HepG2 (cell line): Measurements from ENCODE around the gene FBLIM1. TPM values are rescaled to one million over a fixed set of nuclear protein-coding genes. Genes with fewer than 3 reads are reported as not detected.

Source experiments
- ATRX ChIP-seq: sonication (generic); formaldehyde crosslinking; IDR thresholded peaks from 2 replicates; pipeline ENCODE4 v1.4.0; 2020; ENCODE audit warnings: missing genetic modification reagents, borderline replicate concordance
- CEBPG ChIP-seq: IDR thresholded peaks from 2 replicates; pipeline ENCODE4 v1.6.1; 2016
- E2F2 ChIP-seq: sonication (generic); formaldehyde crosslinking; IDR thresholded peaks from 2 replicates; pipeline ENCODE4 v1.4.0; 2020; ENCODE audit warnings: missing genetic modification reagents, borderline replicate concordance
- LRRFIP1 ChIP-seq: sonication (generic); formaldehyde crosslinking; conservative IDR thresholded peaks from 2 replicates; pipeline ENCODE4 v1.4.0; 2020; ENCODE audit warnings: missing genetic modification reagents
- PHF5A ChIP-seq: IDR thresholded peaks from one replicate; pipeline ENCODE4 v1.6.1; 2018; ENCODE audit warnings: low read depth, missing genetic modification reagents; ENCODE audit not compliant: unreplicated experiment
- PRPF4 ChIP-seq: fragments of 200-400 bp; formaldehyde crosslinking; IDR thresholded peaks from 2 replicates; pipeline ENCODE4 v1.6.1; 2016; ENCODE audit warnings: low read length, low read depth; ENCODE audit not compliant: poor library complexity, severe bottlenecking
- RXRB ChIP-seq: IDR thresholded peaks from 2 replicates; pipeline ENCODE4 v1.6.1; 2016; ENCODE audit warnings: borderline replicate concordance, missing genetic modification reagents, missing compliant biosample characterization
- SMAD3 ChIP-seq: sonication (generic); formaldehyde crosslinking; IDR thresholded peaks from 2 replicates; pipeline ENCODE4 v1.4.0; 2020; ENCODE audit warnings: missing genetic modification reagents
- ZBTB33 ChIP-seq: sonication (generic); formaldehyde crosslinking; IDR thresholded peaks from 2 replicates; pipeline ENCODE4 v1.4.0; 2020; ENCODE audit warnings: missing genetic modification reagents
- ZNF772 ChIP-seq: sonication (generic); formaldehyde crosslinking; IDR thresholded peaks from 2 replicates; pipeline ENCODE4 v1.5.0; 2020; ENCODE audit warnings: mild to moderate bottlenecking, missing genetic modification reagents
- polyA plus RNA-seq, 8 experiments: library from polyadenylated mRNA; depleted of rRNA in 3 of 8; stranded (reverse) in 7 of 8; unstranded in 1 of 8; fragments of >200 nt; fragmentation: Illumina TruSeq in 4 of 8; extraction: Trizol in 4 of 8; gene quantifications; 2 replicates each; pipeline versions ENCODE4 v1.2.1 to v1.2.3, GENCODE V29; 2011 to 2016; ENCODE audit warnings: low read depth in 4 of 8, missing spikeins in 1 of 8, mixed read lengths in 1 of 8; ENCODE audit not compliant: insufficient read depth in 1 of 8
- total RNA-seq, 5 experiments: library from RNA; depleted of rRNA; stranded (reverse); fragments of >200 nt; fragmentation: Illumina TruSeq; extraction: Trizol; gene quantifications; 2 replicates each; pipeline ENCODE4 v1.2.3, GENCODE V29; 2016; ENCODE audit warnings: low read depth in 1 of 5

The FBLIM1 gene
- total and polyA plus RNA-seq, 2 of the 13 experiments (the other 11 are each of a cell fraction or from before 2014, with no cell fraction given): 10.6 to 23.0 TPM

DNA sequence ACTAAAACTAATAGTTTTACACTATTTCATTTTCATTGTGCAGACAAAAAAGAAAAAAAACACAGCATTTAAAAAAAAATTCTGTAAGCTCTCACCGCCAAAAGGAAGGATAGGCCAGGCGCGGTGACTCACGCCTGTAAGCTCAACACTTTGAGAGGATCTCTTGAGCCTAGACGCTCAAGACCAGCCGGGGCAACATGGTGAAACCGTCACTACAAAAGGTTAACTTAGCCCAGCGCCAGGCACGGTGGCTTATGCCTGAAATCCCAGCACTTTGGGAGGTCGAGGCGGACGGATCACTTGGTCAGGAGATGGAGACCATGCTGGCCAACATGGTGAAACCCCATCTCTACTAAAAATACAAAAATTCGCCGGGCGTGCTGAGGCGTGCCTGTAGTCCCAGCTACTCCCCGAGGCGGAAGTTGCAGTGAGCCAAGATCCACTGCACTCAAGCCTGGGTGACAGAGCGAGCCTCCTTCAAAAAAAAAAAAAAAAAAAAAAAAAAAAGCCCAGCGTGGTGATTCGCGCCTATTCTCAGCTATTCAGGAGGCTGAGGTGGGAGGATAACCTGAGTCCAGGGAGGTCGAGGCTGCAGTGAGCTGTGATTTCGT is 74.6 kb downstream of the FBLIM1 start (continued):
- TF ChIP-seq E2F2: no peak
- no peak for TF ChIP-seq ZNF772 (CRISPR knock-in tag)
- no peak for TF ChIP-seq RXRB
- no peak for TF ChIP-seq PHF5A
- no peak for TF ChIP-seq ATRX (CRISPR knock-in tag)
- TF ChIP-seq PRPF4: peak; percentile 62
- no peak for TF ChIP-seq LRRFIP1 (CRISPR knock-in tag)
- 0 out of 2 replicates have a peak, but pooled peaks have one; percentile 13 for TF ChIP-seq ZBTB33 (CRISPR knock-in tag)
- TF ChIP-seq CEBPG (CRISPR knock-in tag): no peak
- TF ChIP-seq SMAD3 (CRISPR knock-in tag): no peak
- TF ChIP-seq, all 625 proteins: peak for 6
